Measurements from ENCODE around the gene RAB3C.

DNA sequence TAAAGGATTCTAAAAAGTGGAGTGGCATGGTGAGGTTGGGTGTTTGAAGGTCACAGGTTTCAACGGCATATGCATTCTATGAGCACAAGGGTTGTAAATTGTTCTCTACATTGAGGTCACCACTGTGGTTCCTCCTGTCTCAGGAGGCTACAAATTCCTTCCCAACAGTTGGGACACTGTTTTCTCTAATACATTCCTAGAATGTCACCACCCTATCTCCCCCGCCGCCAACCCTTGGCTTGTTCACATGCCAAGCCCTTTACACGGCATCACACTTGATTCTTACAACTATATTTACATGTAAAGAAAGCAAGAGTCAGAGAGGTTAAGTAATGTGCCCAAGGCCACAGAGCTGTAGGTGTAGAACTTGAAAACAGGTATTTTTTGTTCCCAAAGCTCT, 315.1 kb downstream of the RAB3C start:
- TF ChIP-seq, protein P1, sequence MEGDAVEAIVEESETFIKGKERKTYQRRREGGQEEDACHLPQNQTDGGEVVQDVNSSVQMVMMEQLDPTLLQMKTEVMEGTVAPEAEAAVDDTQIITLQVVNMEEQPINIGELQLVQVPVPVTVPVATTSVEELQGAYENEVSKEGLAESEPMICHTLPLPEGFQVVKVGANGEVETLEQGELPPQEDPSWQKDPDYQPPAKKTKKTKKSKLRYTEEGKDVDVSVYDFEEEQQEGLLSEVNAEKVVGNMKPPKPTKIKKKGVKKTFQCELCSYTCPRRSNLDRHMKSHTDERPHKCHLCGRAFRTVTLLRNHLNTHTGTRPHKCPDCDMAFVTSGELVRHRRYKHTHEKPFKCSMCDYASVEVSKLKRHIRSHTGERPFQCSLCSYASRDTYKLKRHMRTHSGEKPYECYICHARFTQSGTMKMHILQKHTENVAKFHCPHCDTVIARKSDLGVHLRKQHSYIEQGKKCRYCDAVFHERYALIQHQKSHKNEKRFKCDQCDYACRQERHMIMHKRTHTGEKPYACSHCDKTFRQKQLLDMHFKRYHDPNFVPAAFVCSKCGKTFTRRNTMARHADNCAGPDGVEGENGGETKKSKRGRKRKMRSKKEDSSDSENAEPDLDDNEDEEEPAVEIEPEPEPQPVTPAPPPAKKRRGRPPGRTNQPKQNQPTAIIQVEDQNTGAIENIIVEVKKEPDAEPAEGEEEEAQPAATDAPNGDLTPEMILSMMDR (IDR thresholded peaks at IDR 0.05), result no peak
- no peak for TF ChIP-seq POLR2A (IDR thresholded peaks at IDR 0.05)
